HG02852 (cell line): ENCODE measurements around the gene PDZK1IP1.
A peak's percentile ranks its signal among the peaks of the same experiment; 100 is the strongest.
"Not testable (repeated sequence)": the region's sequence is repeated elsewhere in the genome, so short reads cannot be mapped to it uniquely, and the experiment has no call there.

ENCODE experiments used
- ATAC-seq: cut with Tn5 transposase; IDR thresholded peaks from one replicate; pipeline ENCODE4 v1.9.1; 2021; ENCODE audit warnings: mild to moderate bottlenecking, moderate library complexity; ENCODE audit not compliant: unreplicated experiment

The PDZK1IP1 gene

DNA sequence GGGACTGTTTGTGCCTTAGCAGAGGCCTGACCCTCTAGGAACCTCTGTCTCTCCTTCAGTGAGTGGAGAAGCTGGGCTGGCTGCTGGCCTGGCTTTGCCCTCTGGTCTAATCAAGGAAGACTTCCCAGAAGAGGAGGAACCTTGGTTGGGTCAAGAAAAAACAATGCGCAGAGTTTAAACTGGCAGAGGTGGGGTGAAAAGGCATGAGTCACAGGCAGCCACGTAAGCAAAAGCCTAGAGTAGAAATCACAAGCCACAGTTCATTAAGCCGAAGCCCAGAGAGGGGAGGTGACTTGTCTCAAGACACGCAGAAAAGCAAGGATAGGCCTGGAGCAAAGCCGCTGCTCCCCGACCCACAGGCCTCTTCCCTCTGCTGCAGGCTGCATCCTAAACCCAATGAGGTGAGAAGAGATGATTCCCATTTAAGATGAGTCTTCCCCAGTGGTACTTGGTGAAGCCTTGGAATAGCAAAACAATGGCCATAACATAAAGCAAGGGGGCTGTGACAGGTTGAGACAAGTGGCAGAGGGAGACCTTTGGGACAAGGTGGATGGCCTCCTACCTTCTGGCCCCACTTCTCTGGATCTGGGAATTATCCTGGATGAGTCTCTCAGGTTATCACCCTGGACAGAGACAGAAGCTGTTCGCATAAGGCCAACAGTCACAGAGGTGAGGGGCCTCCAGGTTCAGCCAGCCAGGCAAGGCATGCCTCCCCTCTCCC is 7.7 kb downstream of the PDZK1IP1 start:
- no peak for ATAC-seq

DNA sequence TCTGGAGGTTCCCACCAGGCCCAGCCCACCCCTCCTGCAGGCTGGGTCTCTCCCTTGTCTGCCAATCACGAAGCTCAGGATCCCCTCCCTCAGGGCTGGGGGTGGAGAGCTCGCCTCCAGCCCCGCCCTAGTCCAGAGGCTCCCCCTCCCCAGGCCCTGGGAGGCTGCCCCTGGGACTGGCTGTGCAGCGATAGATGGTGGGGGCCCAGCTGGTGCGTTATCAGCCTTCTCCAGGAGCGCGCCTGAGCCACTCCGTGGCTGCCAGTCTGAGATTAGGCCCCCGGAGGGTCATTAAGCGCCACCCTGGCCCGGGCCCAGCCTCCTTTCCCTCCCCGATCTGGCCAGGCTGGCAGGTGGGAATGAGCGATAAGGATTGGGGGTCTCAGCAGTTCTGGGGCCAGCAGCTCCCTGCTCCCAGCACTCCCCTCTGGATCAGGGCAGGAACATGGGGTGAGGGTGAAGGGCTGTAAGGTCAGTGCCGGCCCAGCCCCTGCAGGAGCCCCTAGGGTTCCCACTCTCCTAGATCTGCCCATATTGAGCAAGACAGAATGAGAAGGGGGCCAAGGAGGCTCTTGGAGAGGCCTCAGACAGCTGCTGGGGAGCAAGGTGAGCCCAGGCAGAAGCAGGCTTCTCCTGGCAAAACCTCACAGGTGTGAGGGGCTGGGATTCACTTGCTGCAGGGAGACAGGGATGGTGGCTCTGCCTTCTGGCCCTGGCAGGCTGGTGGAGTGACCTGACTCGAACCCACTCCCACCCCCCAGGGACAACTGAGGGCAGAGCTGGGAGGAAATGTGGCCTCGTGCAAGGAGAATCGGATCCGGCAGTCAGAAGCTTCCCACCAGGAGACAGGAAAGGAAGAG is 8.5 kb downstream of the PDZK1IP1 start:
- ATAC-seq: no peak

DNA sequence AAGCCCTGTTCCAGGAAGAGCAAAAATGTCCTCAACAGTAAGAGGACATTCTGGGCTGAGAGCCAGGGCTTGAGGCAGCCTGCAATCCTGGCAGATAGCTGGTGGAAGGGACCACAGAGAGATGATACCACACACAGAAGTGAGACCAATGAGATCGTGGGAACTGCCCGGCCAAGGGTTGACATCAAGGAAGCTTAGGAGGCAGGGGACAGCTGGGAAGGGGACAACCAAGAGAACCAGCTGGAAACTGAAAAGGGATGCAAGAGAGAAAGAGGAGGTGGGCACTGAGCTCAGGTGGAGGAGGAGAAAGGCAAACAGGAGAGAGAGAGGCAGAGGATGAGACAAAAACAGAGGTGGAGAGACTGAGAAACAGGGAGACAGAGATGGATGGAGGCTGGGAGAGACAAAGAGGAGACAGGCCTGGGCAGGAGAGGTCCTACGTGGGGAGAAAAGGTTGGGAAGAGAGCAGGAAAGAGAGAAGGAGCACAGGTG is 9.2 kb downstream of the PDZK1IP1 start:
- no peak for ATAC-seq

DNA sequence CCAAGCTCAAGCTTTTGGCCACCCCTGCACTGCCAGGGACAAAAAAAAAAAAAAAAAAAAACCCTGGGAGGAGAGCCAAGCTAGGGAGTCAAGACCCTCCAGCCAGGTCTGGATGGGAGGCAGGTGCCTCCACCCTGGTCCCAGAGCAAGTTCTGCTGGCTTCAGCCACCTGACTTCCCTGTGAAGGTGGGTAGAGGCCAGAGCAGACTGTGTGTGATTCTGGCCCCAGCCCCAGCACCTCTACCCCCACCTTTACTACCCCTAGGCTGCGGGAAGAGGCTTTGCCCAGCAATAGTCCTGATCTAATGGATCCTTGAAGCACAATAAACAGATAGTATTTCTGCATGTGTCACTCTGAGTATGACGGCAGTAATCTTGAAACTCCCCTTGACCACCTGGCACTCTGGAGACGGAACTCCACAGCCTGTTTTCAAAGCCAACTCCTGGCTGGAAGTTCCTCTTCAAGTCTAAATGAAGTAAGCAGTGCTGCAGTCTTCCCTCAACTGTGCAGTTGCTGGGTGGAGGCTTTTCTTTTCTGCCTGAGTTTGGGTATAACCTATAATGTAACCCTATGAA is 9.8 kb downstream of the PDZK1IP1 start:
- ATAC-seq: no peak

DNA sequence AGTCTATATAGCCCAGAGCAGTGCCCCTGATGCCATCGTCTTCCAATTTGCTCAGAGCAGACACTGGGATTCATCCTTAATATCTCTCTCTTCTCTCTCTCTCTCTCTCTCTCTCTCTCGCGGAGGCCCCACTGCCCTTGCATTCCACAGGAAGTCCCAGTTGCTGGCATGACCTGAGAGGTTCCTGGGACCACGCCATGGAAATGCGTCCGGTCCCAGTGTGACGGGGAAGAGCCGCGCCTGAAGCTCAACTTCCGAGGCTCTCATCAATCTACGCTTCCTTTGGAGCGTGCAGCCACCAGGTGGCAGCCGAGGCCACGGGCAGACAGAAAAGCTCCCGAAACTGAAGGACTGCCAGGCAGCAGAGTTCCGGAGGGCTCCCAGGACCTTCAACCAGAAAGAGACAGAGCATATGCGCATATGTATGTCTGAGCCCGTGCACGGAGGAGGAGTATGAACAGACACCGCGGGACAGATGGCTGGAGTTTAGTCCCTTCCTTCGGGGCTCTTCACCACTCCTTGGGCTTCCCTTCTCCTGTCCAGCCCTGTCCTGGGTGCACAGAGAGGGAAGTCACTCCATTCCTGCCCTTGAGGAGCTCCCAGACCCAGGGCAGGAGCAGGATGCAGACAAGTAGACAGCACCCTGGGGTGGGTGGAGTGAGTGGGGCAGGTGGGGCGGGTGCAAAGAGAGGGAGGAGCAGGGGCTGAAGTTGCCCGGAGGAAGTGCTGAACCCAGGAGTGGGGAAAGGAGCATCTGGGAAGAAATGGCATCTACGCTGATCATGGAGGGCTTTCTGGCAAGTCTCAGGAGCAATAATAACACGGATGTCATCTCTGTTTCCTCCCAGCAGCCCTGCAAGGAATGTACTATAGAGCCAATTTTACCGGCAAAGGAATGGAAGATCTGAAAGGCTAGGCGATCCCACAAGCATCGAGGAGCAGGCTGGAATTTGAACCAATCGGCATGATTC is 10.5 kb downstream of the PDZK1IP1 start:
- peak; percentile 85 for ATAC-seq

DNA sequence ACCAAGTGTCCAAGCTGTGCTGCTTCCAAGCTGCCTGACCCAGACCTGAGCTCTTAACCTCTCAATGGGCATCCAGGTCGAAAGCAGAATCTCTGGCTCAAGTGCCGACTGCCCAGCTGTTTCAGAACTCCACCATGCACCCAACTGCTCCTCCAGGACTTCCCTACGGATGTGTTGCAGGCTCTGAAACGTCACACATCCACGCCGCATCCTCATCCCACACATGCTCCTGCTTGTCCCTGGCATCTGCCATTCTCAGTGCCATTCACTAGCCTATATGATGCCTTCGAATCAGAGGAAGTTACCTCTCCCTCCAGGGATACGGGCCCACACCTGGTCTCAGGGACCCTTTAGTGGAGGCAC is 11.2 kb downstream of the PDZK1IP1 start:
- no peak for ATAC-seq

DNA sequence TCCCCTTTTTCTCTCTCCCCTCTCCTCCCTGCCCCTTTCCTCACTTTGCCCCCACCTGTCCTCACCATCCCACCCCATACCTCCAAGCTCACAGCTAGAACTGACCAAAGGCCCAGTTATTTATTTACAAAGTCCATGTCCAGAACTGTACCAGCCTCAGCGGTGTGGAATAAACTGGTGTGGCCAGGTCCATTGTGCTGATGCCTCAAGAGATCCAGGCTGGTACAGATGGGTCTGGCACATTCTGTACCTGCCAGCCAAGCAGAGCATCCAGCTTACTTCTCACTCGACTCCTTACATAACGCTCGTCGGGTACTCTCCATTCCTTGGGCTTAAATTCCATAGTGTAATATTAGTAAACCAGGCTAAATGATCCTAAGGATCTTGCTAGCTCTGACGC is 11.8 kb downstream of the PDZK1IP1 start:
- ATAC-seq: no peak

DNA sequence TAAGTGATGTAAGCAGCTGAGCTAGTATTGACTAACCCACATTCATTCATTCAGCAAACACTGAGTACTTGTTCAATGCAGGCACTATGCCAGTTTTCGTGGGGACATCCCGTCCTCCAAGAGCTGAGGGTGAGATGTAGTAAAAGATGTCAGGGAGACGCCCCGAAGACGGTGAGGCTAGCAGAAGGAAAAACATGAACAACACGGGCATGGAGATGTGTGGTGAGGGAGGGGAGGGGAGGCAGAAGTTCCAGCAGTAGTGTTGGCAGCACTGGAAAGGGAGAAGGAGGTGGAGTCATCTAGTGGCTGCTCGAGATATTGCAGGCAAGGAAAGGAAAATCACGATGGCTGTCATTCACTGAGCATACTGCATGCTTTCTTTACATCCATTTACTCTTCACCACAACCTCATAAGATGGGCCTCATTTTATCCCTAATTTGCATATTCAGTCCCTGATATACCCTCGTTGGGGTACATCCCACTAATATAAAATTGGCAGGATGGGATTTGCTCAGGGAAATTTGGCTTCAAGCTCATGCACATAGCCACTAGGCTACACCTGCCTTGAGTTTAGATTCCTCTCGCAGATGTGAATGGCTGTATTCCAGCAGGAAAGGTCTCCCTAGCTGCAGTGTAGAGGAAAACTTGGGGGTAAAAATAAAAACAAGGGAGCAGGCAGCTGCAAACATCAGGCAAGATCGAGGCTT is 14.5 kb downstream of the PDZK1IP1 start:
- no peak for ATAC-seq

DNA sequence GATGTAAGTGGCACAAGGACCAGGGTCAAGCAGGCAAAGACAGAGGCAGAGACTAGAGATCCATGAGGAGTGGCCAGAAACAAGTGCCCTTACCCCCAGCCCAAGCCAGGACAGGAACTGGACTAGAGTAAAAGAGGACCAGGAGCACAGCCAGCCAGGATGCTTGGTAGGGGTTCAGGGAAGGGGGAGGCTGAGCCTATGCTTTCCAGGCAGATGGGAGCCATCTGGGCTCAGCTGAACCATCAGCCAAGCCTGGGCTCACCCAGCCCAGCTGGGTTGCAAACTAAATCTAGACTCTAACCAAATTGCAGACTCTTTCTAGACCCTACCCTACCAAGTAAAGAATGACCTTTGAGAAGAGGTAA is 15.2 kb downstream of the PDZK1IP1 start:
- ATAC-seq: no peak

DNA sequence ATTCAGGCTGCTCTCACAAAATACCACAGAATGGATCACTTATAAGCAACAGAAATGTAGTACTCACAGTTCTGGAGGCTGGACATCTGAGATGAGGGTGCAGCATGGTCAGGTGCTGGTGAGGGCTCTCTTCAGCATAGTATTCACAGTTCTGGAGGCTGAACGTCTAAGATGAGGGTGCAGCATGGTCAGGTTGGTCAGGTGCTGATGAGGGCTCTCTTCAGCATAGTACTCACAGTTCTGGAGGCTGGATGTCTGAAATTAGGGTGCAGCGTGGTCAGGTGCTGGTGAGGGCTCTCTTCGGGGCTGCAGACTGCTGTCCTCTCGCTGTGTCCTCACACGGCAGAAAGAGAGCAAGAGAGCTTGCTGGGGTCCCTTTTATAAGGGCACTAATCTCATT is 17.1 kb downstream of the PDZK1IP1 start:
- ATAC-seq: no peak

DNA sequence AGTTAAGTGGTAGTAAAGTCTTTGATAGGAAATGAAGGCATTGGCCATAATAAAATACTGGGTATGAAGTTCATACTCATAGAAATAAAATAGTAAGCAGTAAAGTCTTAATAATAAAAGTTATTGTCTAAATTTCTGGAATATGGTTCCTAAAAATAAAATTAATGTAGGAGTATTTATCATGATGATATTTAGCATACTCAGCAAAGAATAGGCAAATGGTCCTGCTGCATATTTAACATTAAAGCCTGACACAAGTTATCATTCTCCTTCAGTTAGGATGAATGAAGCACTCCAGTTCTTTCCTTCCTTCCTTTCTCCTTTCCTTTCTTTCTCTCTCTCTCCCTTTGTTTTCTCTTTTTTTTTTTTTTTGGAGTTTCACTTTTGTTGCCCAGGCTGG is 25.3 kb downstream of the PDZK1IP1 start:
- ATAC-seq: no peak

DNA sequence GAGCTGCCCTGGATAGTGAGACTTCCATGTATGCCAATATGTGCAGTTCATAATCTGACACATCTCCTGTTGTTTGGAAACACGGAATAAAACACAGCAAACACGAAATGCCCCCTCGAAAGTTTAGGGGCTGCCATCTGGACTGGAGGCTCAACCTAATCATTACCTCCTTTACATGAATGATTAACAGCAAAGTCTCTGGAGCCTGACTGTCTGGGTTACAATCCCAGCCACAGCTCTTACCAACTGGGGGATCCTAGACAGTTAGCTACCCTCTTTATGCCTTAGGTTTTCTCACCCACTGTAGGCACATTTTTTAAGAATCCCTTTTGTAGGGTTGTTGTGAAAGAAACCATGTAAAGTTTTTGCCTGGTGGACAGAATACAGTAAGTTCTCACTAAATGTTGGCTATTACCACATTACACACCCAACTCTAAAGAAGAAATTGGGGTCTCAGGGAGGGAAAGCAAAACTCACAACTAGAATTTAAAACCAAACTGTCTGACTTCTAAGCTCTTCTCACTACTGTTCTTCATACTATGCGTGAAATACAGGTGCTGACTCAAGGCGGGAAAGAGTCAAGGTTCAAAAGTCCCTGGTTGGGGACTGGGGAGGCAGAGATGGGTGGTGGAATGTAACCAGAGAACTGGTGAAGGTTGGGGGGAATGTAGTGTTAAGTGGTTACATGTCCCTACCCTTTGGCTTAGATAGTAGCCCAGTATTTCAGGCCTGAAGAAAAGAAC is 28.4 kb downstream of the PDZK1IP1 start:
- no peak for ATAC-seq

DNA sequence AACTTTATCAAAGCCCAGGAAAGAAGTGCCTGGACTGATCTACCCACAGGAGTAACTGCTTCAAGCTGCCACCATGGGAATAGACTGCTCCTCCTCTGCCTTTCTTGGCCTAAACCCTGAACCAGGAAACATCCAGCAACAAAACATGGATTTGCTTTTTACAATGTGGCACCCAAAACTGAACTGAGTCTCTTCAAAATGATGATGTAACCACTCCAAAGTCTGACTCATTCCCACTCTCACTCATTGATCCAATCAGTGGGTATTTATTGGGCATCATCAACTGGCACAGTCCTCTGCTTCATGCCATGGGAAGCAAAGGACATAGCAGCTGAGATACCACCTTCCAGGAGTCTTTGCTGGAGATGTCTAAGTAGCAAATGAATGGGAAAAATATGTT is 29.1 kb downstream of the PDZK1IP1 start:
- no peak for ATAC-seq

DNA sequence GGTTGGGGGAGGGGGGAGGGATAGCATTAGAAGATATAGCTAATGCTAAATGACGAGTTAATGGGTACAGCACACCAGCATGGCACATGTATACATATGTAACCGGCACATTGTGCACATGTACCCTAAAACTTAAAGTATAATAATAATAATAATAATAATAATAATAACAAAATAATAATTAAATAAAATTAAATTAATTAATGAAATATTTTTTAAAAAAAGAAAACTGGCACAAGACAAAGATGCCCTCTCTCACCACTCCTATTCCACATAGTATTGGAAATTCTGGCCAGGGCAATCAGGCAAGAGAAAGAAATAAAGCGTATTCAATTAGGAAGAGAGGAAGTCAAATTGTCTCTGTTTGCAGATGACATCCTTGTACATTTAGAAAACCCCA is 31.9 kb downstream of the PDZK1IP1 start:
- ATAC-seq: not testable (repeated sequence)

DNA sequence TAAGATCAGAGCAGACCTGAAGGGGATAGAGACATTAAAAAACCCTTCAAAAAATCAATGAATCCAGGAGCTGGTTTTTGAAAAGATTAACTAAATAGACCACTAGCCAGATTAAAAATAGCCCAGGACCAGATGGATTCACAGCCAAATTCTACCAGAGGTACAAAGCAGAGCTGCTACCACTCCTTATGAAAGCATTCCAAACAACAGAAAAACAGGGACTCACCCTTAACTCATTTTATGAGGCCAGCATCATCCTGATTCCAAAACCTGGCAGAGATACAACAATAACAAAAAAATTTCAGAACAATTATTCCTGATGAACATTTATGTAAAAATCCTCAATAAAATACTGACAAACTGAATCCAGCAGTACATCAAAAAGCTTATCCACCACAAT is 33.4 kb downstream of the PDZK1IP1 start:
- ATAC-seq: not testable (repeated sequence)

DNA sequence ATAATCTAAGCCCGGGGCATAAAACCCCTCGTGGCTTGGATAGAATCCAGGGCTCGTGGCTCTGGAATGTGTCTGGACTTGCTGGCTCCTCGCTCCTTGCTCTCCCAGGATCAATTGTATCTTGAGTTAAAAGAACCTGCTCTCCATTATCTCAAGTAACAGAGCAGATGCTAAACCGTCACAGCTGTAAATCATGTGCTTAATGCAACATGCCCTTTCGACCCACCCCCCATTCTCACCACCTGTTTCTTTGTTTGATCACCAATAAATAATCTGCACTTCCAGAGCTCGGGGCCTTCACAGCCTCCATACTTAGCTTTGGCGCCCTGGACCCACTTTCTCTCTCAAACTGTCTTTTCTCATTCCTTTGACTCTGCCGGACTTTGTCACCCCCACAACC is 40.7 kb downstream of the PDZK1IP1 start:
- ATAC-seq: not testable (repeated sequence)

DNA sequence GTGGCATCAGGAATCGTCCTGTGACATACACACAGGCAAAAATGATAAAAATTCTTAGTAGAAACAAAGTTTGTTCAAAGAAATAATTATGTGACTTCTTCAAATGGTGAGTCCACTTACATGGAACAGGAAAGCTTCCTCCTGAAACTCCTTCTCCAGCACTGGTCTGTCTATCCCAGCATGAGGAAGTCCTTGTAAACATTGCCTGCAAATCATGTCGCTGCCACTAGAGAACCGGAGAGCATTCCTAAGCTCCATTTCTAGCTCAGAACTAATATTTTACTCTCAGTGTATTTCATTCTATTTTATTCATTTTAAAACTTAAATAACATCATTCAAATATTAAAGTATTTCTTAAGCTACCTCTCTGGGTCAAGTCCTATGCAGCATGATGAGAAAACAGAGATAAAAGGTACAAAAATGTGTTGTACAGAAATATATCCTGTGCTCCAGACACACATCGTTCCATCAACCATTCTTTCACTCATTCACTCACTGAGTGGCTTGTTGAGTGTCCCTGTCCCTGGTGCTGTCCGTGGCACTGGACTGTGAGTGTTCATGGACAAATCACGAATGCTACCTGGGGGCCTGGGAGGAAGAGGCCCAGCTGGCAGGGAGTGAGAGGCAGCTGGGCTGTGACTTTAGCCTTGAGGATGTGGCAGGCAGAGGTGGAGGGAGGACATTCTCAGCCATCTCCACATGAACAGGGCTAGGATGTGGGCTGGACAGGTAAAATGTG is 42.6 kb downstream of the PDZK1IP1 start:
- ATAC-seq: no peak

DNA sequence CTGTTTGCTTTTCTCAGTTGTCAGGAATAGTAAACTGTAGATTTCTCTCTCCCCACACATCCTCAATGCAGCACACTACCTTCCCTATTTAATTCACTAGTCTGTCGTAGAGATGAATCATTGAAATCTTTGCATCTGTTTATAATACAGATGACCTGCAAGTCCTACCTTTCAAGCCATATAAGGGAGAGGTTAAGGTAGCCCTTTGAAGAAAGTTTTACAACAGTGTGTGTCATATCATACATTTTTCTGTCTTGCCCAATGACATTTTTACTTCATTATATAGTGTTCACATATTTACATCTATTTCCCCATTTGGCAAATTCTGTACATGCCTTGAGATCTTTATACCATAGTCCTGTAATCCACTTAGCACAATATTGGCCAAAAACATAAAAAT is 43.3 kb downstream of the PDZK1IP1 start:
- not testable (repeated sequence) for ATAC-seq

DNA sequence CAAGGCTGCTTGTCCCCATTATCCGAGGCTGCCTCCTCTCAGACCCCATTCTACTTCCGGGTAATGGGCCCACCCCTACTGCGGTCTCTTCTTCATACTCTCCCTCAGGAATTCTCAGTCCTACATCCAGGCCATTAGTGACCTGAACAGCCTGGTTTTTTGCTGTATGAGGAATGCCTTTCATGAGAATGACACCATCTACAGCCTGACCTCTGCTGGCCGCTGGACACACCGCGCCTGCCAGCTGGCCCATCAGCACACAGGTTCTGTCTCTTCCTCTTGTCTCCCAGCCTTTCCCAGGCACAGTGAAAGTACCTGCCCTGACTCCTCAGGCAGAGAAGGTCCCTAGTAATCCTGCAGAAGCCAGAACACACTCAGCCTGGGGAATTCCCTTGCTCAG is 46.2 kb downstream of the PDZK1IP1 start:
- ATAC-seq: not testable (repeated sequence)
